ENCODE measurements around the gene EXOC3.
"Not testable (repeated sequence)": the region's sequence is repeated elsewhere in the genome, so short reads cannot be mapped to it uniquely, and the experiment has no call there.

Gene EXOC3

GRCh38 chr5:502325-503079, 59.5 kb downstream of the EXOC3 start:
- DNase-seq (ENCODE audit: low spot score): no peak

GRCh38 chr5:504326-505154, 61.6 kb downstream of the EXOC3 start:
- DNase-seq (ENCODE audit: low spot score): no peak

DNA sequence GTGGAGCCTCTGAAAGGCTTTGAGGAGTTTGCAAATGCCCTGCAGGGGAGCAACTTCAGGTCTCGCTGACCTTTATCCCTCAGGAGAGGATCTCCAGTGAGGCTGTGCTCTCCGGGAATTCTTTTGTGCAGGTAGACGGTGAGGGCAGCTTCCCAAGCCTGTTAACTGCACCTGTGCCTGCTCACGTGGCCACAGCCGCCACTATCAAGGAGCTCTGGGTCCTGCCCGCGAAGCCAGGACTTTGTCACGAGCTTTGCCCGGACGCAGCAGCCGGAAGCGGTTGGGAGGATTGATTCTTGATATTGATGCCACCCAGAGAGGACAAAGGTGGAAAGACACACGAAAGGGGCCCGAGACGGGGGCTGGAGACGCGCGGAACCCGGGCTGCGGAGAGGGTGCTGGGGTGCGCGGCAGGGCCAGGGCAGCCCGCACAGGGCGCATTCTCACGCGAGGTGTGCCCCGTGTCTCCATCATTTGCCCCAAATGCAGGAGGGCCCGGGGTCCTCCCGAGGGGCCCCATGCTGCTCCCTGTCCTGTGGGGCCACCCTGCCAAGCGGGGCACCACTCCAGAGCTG, 63.1 kb downstream of the EXOC3 start:
- no peak for DNase-seq (ENCODE audit: low spot score)

- DNase-seq (ENCODE audit: low spot score): not testable (repeated sequence)
Measured at GRCh38 chr5:507986-508575, 65.1 kb downstream of the EXOC3 start.

- DNase-seq (ENCODE audit: low spot score): no peak
Measured at GRCh38 chr5:509611-510185, 66.7 kb downstream of the EXOC3 start.

DNA sequence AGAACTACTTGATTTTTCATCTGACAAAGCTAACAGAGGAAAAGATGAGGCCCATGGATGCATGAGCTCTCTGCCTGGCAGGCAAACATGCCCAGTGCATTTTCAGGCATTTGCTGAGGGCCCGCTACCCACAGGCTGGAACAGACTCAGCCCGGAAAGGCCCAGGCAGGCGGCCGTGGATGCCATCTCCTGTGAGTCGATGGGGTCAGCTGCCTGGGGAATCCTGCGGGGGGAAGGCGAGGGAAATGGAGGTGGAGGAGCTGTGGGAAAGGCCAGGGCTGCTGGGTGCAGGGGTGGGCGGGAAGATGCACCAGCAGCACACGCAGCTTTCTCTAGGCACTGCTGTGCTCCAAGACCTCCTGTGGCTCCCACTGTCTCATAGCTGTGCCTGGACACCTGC, 67.5 kb downstream of the EXOC3 start:
- DNase-seq (ENCODE audit: low spot score): no peak

GRCh38 chr5:511476-511875, 68.5 kb downstream of the EXOC3 start:
- DNase-seq (ENCODE audit: low spot score): no peak

GRCh38 chr5:513216-514100, 70.5 kb downstream of the EXOC3 start:
- DNase-seq (ENCODE audit: low spot score): no peak

DNA sequence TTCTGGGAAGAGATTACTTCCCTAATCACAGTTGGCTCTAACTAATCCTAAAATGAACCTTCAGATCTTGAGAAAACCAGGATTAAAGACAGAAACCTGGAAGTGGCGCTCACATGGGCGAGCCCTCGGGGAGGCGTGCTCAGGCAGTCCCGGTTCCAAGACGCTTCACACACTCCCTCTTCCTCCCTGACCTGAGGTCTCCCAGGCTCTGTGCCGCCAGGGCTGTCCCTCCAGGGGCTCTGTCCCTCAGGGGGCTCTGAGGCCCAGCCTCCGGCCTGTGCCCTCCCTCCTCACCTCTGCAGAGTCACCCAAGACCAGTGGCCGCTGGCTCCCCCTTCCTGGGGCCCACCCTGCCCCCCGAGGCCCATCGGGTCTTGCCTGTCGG, 71.1 kb downstream of the EXOC3 start:
- no peak for DNase-seq (ENCODE audit: low spot score)

DNA sequence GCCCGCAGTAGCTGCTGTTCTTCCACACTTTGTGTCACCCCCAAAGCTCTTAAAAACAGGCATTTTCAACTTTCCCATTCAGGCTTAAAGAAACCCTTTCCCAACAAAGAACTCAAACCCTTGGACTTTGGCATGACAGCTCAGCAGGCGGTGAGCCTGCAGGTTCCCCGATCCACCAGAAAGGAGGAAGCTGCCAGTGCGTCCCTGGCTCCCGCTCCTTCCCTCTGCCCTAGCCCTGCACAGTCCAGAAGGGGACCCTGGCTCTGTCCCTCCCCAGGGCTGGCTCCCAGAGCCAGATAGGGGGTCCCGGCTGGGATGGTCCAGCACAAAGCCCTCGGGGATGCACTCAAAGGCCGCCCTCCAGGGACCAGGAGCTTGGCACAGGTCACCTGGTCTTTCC, 71.7 kb downstream of the EXOC3 start:
- no peak for DNase-seq (ENCODE audit: low spot score)

DNA sequence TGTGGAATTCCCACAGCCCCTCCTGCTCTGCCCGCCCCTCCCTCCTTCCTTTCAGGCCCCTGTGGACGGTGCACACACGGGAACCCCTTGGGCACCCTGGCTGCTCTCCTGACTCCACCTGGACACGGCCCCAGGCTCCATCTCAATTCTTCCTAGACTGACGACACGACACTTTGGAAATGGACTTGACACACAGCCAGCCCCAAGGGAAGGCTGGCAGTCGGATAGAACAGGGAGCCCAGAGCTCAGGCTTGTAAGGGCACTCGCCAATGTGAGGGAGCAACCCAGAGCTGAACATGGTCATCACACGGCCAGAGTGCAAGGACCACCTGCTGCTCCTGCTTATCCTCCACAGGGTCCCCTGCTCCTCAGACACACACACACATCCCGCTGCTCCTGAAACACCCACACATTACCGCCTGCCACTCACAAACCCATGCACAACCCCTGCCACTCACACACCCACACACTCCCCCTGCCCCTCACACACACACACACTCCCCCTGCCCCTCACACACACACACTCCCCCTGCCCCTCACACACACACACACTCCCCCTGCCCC, 72.4 kb downstream of the EXOC3 start:
- no peak for DNase-seq (ENCODE audit: low spot score)

GRCh38 chr5:516338-516925, 73.5 kb downstream of the EXOC3 start:
- DNase-seq (ENCODE audit: low spot score): no peak
